K562 (cell line): Measurements from ENCODE around the gene CMTM4. TPM values are rescaled to one million over a fixed set of nuclear protein-coding genes. Genes with fewer than 3 reads are reported as not detected.

Source experiments
- ATAC-seq: fragments of 200-7000 bp; cut with Tn5 transposase; 3 replicates; pipeline ENCODE4 v1.9.1; 2020; ENCODE audit warnings: moderate library complexity
- BruUV-seq: library from RNA; stranded (reverse); fragments of 400-500 nt; replicated peaks from 2 replicates; lab custom pipeline; 2021; lab: Mats Ljungman, UMichigan
- CTCF ChIA-PET: fragments of 300-600 bp; formaldehyde crosslinking; extraction: SDS; loops from one replicate; lab custom pipeline; 2021; ENCODE audit warnings: low intra/inter-chr PET ratio; lab: Yijun Ruan, JAX
- POLR2A ChIA-PET: fragments of 300-600, 350-650 bp; sonication (Branson Sonifier 250); formaldehyde crosslinking; extraction: SDS; loops from one replicate; lab custom pipeline; 2021; ENCODE audit warnings: antibody characterized with exemption, inconsistent platforms; lab: Yijun Ruan, JAX
- DNase-seq, 4 experiments: peaks; one replicate each; pipeline versions ENCODE4 v3.0.0 to v3.0.0-alpha.2; 2011 to 2018; ENCODE audit warnings: low spot score in 3 of 4, mixed read lengths in 3 of 4; ENCODE audit errors: extremely low read depth in 1 of 4
- FAIRE-seq: peaks from 2 replicates; lab custom pipeline; 2011; peaks lifted over from hg19 to GRCh38; lab: Jason Lieb, UNC
- H2AFZ ChIP-seq: 2 replicates; pipeline ENCODE4 v1.6.0; 2011; ENCODE audit warnings: low read depth, low read length, control low read depth, inconsistent platforms
- H3K27ac ChIP-seq: fragments of 200-600 bp; 3 replicates; pipeline ENCODE4 v1.8.0; 2011; ENCODE audit warnings: low read depth, mild to moderate bottlenecking, control low read depth, inconsistent platforms, low read length, moderate library complexity, mixed read lengths; ENCODE audit errors: extremely low read depth
- H3K27me3 ChIP-seq, 2 experiments: fragments of 300-600 bp in 1 of 2; 2 replicates in 1 of 2; 3 replicates in 1 of 2; pipeline versions ENCODE4 v1.6.0 to v1.8.0; 2011; ENCODE audit warnings: inconsistent platforms in 2 of 2, low read length in 2 of 2, mild to moderate bottlenecking in 1 of 2, mixed read lengths in 1 of 2, moderate library complexity in 1 of 2; ENCODE audit not compliant: control insufficient read depth in 2 of 2, insufficient read depth in 2 of 2
- H3K36me3 ChIP-seq: fragments of 300-600 bp; 3 replicates; pipeline ENCODE4 v1.8.0; 2011; ENCODE audit warnings: mild to moderate bottlenecking, low read length, inconsistent platforms; ENCODE audit not compliant: control insufficient read depth, insufficient read depth
- H3K4me1 ChIP-seq, 2 experiments: fragments of 200-600 bp in 1 of 2; replicated peaks in 1 of 2; 2 replicates in 1 of 2; 3 replicates in 1 of 2; pipeline versions ENCODE4 v1.5.1 to v1.8.0; 2011; ENCODE audit warnings: inconsistent platforms in 2 of 2, low read length in 2 of 2, mild to moderate bottlenecking in 1 of 2, mixed read lengths in 1 of 2, moderate library complexity in 1 of 2; ENCODE audit not compliant: control insufficient read depth in 2 of 2, insufficient read depth in 2 of 2
- H3K4me2 ChIP-seq: 2 replicates; pipeline ENCODE4 v1.6.1; 2011; ENCODE audit warnings: low read length, control low read depth, inconsistent platforms, mixed read lengths; ENCODE audit not compliant: insufficient read depth
- H3K4me3 ChIP-seq: fragments of 200-600 bp; sonication (generic), shearing (Covaris generic); 2 replicates; pipeline ENCODE4 v1.5.1; 2016; ENCODE audit warnings: control low read depth, inconsistent platforms
- H3K79me2 ChIP-seq: fragments of 200-600 bp; 3 replicates; pipeline ENCODE4 v1.8.0; 2011; ENCODE audit warnings: low read length, inconsistent platforms; ENCODE audit not compliant: control insufficient read depth, insufficient read depth
- H3K9ac ChIP-seq, 2 experiments: 2 replicates each; pipeline versions ENCODE4 v1.6.0 to v1.6.1; 2011; ENCODE audit warnings: low read depth in 2 of 2, low read length in 2 of 2, control low read depth in 1 of 2, inconsistent platforms in 1 of 2, mild to moderate bottlenecking in 1 of 2, mixed read lengths in 1 of 2; ENCODE audit not compliant: insufficient read depth in 1 of 2
- H3K9me1 ChIP-seq: one replicate; pipeline ENCODE4 v1.6.0; 2011; ENCODE audit warnings: inconsistent platforms, mild to moderate bottlenecking, low read length, moderate library complexity; ENCODE audit not compliant: control insufficient read depth, insufficient read depth
- H3K9me3 ChIP-seq: replicated peaks from 2 replicates; pipeline ENCODE4 v1.5.1; 2011; ENCODE audit warnings: low read depth, low read length, inconsistent platforms; ENCODE audit not compliant: control insufficient read depth, insufficient read depth
- H4K20me1 ChIP-seq: replicated peaks from 2 replicates; pipeline ENCODE4 v1.6.1; 2011; ENCODE audit warnings: low read length, inconsistent platforms, mixed read lengths; ENCODE audit not compliant: control insufficient read depth, insufficient read depth
- BRD4 ChIP-seq: fragments of 200-600 bp; sonication (generic); IDR thresholded peaks from 2 replicates; pipeline ENCODE4 v1.6.1; 2017; ENCODE audit warnings: inconsistent platforms
- CHD2 ChIP-seq: IDR thresholded peaks from 2 replicates; pipeline ENCODE4 v1.6.1; 2011; ENCODE audit warnings: low read depth, low read length
- ERF ChIP-seq: fragments of 450-650 bp; formaldehyde crosslinking; IDR thresholded peaks from 2 replicates; pipeline ENCODE4 v1.4.0; 2020; ENCODE audit warnings: mild to moderate bottlenecking, mixed read lengths
- ETV1 ChIP-seq: fragments of 450-650 bp; conservative IDR thresholded peaks from 2 replicates; pipeline ENCODE4 v1.6.1; 2016; ENCODE audit warnings: missing genetic modification characterization, control low read depth, low read depth, missing compliant biosample characterization
- NFE2L1 ChIP-seq: fragments of 450-650 bp; IDR thresholded peaks from 2 replicates; pipeline ENCODE4 v1.6.1; 2016; ENCODE audit warnings: missing genetic modification characterization, low read depth, mild to moderate bottlenecking, missing compliant biosample characterization, moderate library complexity, borderline replicate concordance
- POLR2AphosphoS2 ChIP-seq: IDR thresholded peaks from 2 replicates; pipeline ENCODE4 v1.6.1; 2012; ENCODE audit warnings: low read length, improper control_type of control experiment
- RUNX1 ChIP-seq: sonication (generic); IDR thresholded peaks from 2 replicates; pipeline ENCODE4 v1.6.1; 2016; ENCODE audit warnings: antibody characterized with exemption, low read depth
- SRF ChIP-seq, 2 experiments: fragments of 250-450, 450-650 bp in 1 of 2; sonication (Bioruptor Pico) in 1 of 2; sonication (generic) in 1 of 2; formaldehyde crosslinking; IDR thresholded peaks; 2 replicates each; pipeline versions ENCODE4 v1.5.0 to v1.5.1; 2020 to 2022; ENCODE audit warnings: mild to moderate bottlenecking in 1 of 2, missing genetic modification reagents in 1 of 2
- ZNF507 ChIP-seq: conservative IDR thresholded peaks from 2 replicates; pipeline ENCODE4 v1.6.1; 2017; ENCODE audit warnings: missing genetic modification characterization, missing compliant biosample characterization
- ZNF76 ChIP-seq: fragments of 250-450 bp; sonication (Bioruptor Pico); IDR thresholded peaks from 2 replicates; pipeline ENCODE4 v1.4.0; 2020; ENCODE audit warnings: mild to moderate bottlenecking, moderate library complexity, borderline replicate concordance
- WGBS: fragments of 100-300 bp; shearing (Covaris generic); methylation state at CpG from one replicate; pipeline ENCODE4 v1.1.6; 2016; ENCODE audit warnings: low coverage, mixed read lengths; ENCODE audit not compliant: insufficient coverage; ENCODE audit errors: missing lambda C conversion rate; 5-methylcytosine and 5-hydroxymethylcytosine counted together
- in situ Hi-C: fragments of 300-500 bp; cut with MboI; formaldehyde crosslinking; loops from 4 replicates; pipeline ENCODE4 v1.15.0; 2018; ENCODE audit warnings: inconsistent platforms, mixed read lengths
- intact Hi-C: fragments of 100-400 bp; cut with micrococcal nuclease; formaldehyde crosslinking; loops from 2 replicates; pipeline ENCODE4 v1.14.2; 2022
- polyA plus RNA-seq, 8 experiments: library from polyadenylated mRNA; depleted of rRNA in 4 of 8; stranded (reverse) in 5 of 8; unstranded in 3 of 8; fragments of >200 nt; fragmentation: Nextera tagmentation in 2 of 8; fragmentation: Illumina TruSeq in 1 of 8; extraction: Ambion mirVana in 2 of 8; extraction: Trizol in 1 of 8; gene quantifications; 2 replicates each; pipeline versions ENCODE4 v1.2.1 to v1.2.3, GENCODE V29; 2011 to 2014; ENCODE audit warnings: inconsistent platforms in 1 of 8, missing spikeins in 1 of 8
- total RNA-seq, 7 experiments: library from RNA; depleted of rRNA in 6 of 7; stranded (reverse); fragments of >200 nt in 6 of 7; fragmentation: Illumina TruSeq in 2 of 7; extraction: Trizol in 2 of 7; gene quantifications; 2 replicates each; pipeline versions ENCODE4 v1.2.1 to v1.2.3, GENCODE V29; 2011 to 2021; ENCODE audit warnings: low replicate concordance in 1 of 7
- TF ChIP-seq, protein P1 (sequence below): IDR thresholded peaks from 3 replicates; pipeline ENCODE4 v1.6.1; 2011; ENCODE audit warnings: borderline replicate concordance, mild to moderate bottlenecking; ENCODE audit not compliant: insufficient read length, insufficient read depth

The CMTM4 gene
- total and polyA plus RNA-seq, 9 of the 15 experiments (the other 6 are each of a cell fraction or from before 2014, with no cell fraction given) = 2.0 to 21.3 (median 12.5) TPM

GRCh38 chr16:66670691-66671388 is 25.7 kb downstream of the CMTM4 start:
- Histone ChIP-seq H3K36me3 (no peaks in the 10 kb centered on the region; the same call in 2 of the 3 replicates), H2AFZ (no peak overlapping the region), H3K4me3 (no peak overlapping the region), H3K9me1 (no peaks in the 10 kb centered on the region), H3K4me2 (no peak overlapping the region), H3K27ac (no peak overlapping the region), H4K20me1 (no peaks in the 10 kb centered on the region), H3K9me3 (no peaks in the 10 kb centered on the region), H3K9ac (no peak overlapping the region), H3K27me3 (no peaks in the 10 kb centered on the region), H3K79me2 (no peaks in the 10 kb centered on the region), H3K4me1 (no peaks in the 10 kb centered on the region; a peak in 1 of 5 replicates)
- BruUV-seq = no TSS peak
- DNase-seq (no peak), FAIRE-seq (no peak), ATAC-seq (no peak)
- ChIA-PET POLR2A (interaction anchor here (1.3 kb wide), 1 partner anchor 53 kb away, joined by 3 read pairs; no protein-coding TSS in a partner anchor), CTCF (no interaction called here)
- intact Hi-C loops (no loop called here), in situ Hi-C loops (no loop called here)
- TF ChIP-seq POLR2AphosphoS2 (no peak), BRD4 (no peak), ZNF507 (no peak), SRF (CRISPR knock-in tag; IDR thresholded peaks at IDR 0.05) (no peak), NFE2L1 (tag) (no peak), ETV1 (tag) (no peak), CHD2 (no peak), ERF (CRISPR knock-in tag) (no peak), RUNX1 (no peak), ZNF76 (no peak)
- TF ChIP-seq, protein P1, sequence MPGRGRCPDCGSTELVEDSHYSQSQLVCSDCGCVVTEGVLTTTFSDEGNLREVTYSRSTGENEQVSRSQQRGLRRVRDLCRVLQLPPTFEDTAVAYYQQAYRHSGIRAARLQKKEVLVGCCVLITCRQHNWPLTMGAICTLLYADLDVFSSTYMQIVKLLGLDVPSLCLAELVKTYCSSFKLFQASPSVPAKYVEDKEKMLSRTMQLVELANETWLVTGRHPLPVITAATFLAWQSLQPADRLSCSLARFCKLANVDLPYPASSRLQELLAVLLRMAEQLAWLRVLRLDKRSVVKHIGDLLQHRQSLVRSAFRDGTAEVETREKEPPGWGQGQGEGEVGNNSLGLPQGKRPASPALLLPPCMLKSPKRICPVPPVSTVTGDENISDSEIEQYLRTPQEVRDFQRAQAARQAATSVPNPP = no peak
- WGBS = 74% methylated on average over 10 of the region's 10 CpGs
